HEK293T (cell line): Measurements from ENCODE around the gene ERN1.

Experiments used
- ARNT ChIP-seq: fragments of 450-650 bp; IDR thresholded peaks from 2 replicates; pipeline ENCODE4 v1.6.1; 2017; ENCODE audit warnings: mild to moderate bottlenecking
- BHLHE40 ChIP-seq: fragments of 450-650 bp; IDR thresholded peaks from 2 replicates; pipeline ENCODE4 v1.6.1; 2016; ENCODE audit warnings: mild to moderate bottlenecking, moderate library complexity, borderline replicate concordance
- ELF4 ChIP-seq: fragments of 450-650 bp; IDR thresholded peaks from 2 replicates; pipeline ENCODE4 v1.6.1; 2017; ENCODE audit warnings: antibody characterized with exemption
- FOXA1 ChIP-seq: fragments of 450-650 bp; IDR thresholded peaks from 2 replicates; pipeline ENCODE4 v1.6.1; 2016; ENCODE audit warnings: mild to moderate bottlenecking
- FOXK2 ChIP-seq: fragments of 450-650 bp; IDR thresholded peaks from 2 replicates; pipeline ENCODE4 v1.6.1; 2016; ENCODE audit warnings: mild to moderate bottlenecking
- FOXM1 ChIP-seq: fragments of 450-650 bp; IDR thresholded peaks from 2 replicates; pipeline ENCODE4 v1.6.1; 2017; ENCODE audit warnings: mild to moderate bottlenecking, borderline replicate concordance
- LEF1 ChIP-seq: fragments of 450-650 bp; IDR thresholded peaks from 2 replicates; pipeline ENCODE4 v1.6.1; 2017; ENCODE audit warnings: mild to moderate bottlenecking, borderline replicate concordance
- NFRKB ChIP-seq: fragments of 450-650 bp; IDR thresholded peaks from 2 replicates; pipeline ENCODE4 v1.6.1; 2016; ENCODE audit warnings: mild to moderate bottlenecking, moderate library complexity
- SP1 ChIP-seq: fragments of 450-650 bp; IDR thresholded peaks from 2 replicates; pipeline ENCODE4 v1.6.1; 2017
- SUZ12 ChIP-seq: fragments of 450-650 bp; IDR thresholded peaks from 2 replicates; pipeline ENCODE4 v1.6.1; 2016; ENCODE audit warnings: mild to moderate bottlenecking
- TARDBP ChIP-seq: fragments of 450-650 bp; IDR thresholded peaks from 2 replicates; pipeline ENCODE4 v1.6.1; 2016
- ZNF384 ChIP-seq: fragments of 450-650 bp; IDR thresholded peaks from 2 replicates; pipeline ENCODE4 v1.6.1; 2016

DNA sequence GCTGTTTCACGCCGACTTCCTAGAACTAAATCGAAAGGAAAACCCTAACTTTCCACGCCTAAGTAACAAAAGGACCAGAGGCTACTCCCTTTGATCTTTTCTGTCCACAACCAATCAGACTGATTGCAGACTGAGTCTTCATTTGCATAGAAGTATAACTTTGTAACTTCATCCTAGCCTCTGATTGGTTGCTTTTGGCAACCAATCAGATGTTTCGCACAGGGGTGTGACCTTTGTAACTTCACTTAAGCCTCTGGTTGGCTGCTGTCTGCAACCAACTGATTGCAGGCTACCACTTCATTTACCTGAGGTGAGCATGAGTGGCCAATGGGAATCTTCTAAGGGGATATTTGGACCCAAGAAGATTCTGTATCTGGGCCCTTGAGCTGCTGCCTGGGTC is 92.1 kb downstream of the ERN1 start:
- no peak for TF ChIP-seq TARDBP
- TF ChIP-seq BHLHE40 = no peak
- no peak for TF ChIP-seq SP1
- TF ChIP-seq FOXM1 = no peak
- TF ChIP-seq FOXK2 = no peak
- TF ChIP-seq ARNT = no peak
- TF ChIP-seq LEF1 = no peak
- no peak for TF ChIP-seq SUZ12
- no peak for TF ChIP-seq ZNF384
- no peak for TF ChIP-seq ELF4
- no peak for TF ChIP-seq NFRKB
- no peak for TF ChIP-seq FOXA1
